GM19463 (cell line): Measurements from ENCODE around the gene BAD.

Experiments used
- ATAC-seq: cut with Tn5 transposase; IDR thresholded peaks from one replicate; pipeline ENCODE4 v1.9.1; 2021; ENCODE audit warnings: mild to moderate bottlenecking, moderate library complexity; ENCODE audit not compliant: unreplicated experiment

BAD gene

DNA sequence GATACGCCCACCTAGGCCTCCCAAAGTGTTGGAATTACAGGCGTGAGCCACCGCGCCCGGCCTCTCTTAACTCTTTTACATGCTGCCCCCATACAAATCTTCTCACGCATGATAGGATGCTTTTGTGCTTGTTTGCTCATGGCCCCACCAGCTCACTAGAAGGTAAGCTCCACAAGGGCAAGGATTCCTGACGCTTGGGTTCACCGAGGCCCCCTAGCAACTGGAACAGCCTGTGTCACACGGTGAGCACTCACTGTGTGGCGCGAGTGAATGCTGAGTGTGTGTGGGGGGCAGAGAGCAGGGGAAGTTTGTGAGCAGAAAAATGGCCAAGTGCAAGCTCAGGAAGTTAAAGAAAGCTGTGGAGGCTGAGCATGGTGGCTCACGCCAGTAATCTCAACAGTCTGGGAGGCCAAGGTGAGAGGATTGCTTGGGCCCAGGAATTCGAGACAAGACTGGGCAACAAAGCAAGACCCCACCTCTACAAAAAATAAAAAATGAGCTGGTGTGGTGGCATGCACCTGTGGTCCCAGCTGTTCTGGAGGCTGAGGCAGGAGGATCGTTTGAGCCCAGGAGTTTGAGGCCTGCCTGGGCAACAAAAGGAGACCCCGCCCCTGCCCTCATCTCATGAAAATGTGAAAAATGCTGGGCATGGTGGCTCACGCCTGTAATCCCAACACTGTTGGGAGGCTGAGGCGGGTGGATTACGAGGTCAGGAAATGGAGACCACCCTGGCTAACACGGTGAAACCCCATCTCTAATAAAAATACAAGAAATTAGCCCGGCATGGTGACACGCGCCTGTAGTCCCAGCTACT is 2.3 kb downstream of the BAD start:
- no peak for ATAC-seq

DNA sequence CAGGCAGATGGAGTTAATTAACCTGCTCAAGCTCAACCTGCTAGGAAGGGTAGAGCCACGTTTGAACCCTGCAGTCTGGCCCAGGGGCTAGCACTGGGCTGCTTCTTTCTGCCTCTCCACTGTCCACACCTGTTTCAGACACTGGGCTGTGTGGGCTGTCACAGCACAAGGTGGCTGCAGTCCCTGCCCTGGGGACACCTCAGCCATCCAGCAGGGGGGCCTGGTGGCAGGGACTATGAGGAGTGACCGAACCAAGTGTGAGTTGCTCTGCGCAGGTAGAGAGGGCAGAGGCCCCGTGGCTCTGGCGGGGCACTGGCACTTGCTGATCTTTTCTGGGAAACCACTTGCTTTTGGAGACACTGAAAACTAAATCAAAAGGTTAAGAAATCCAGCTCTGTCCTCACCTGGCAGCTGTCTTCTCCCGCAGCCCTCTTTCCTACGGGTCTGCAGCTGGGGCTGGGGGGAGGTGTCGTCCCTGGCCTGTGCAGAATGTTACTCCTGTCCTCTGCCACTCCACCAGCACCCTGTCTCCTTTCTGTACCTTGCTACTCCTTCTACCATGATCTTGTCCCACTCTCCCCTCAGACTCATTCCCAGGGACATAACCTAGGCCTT is 5.8 kb downstream of the BAD start:
- no peak for ATAC-seq

DNA sequence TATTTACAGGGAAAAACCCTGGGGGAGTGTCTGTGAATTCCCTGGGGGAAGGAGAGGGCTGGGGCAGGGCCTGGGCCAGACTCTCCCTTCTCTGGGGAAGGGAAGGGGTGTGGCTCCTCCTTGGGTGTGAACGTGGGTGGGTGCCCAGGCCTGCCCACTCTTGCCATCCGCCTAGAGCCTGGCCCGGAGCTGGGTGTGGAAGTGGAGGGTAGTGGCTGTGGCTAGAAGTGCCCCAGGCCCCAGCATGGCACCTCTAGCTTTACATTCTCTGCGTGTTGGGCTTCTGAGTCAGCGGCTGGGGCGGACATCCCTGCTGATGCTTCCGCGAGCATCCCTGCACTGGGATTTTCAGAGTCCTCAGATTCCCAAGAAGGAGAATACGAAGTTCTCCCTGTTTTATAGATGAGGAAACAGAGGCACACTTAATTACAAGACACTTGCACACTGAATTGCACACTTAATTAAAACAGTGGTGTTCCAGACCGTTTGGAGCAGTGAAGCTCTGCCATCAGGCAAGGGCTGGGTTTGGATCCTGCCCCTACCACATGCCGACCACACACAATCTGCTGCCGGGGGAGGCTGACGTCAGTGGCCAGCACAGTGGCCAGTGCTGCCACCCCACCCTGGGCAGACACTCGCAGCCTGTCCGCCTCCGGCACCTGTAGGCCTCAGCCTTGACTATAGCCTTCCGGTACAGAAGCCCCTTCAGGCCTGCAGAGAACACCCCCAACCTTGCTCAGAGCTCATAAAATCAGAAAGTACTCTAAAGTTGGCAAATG is 7.6 kb downstream of the BAD start:
- no peak for ATAC-seq

DNA sequence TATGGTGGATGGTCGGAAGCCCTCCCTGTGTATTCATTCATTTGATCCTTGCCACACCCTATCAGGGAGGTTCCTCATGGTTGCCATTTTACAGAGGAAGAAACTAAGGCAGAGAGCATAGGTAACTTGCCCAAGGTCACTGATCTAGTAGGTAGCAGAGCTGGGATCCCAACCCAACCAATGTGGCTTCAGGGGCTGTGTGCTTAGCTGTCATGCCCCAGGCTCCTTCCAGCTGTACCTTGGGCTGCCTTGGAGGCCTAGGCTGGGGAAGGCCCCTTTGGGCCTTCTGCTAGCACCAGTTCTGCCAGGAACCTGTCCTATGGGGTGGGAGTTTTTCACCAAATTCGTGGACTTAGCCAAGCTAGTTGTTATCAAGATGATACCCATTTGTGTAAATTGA is 8.6 kb downstream of the BAD start:
- ATAC-seq, result no peak

DNA sequence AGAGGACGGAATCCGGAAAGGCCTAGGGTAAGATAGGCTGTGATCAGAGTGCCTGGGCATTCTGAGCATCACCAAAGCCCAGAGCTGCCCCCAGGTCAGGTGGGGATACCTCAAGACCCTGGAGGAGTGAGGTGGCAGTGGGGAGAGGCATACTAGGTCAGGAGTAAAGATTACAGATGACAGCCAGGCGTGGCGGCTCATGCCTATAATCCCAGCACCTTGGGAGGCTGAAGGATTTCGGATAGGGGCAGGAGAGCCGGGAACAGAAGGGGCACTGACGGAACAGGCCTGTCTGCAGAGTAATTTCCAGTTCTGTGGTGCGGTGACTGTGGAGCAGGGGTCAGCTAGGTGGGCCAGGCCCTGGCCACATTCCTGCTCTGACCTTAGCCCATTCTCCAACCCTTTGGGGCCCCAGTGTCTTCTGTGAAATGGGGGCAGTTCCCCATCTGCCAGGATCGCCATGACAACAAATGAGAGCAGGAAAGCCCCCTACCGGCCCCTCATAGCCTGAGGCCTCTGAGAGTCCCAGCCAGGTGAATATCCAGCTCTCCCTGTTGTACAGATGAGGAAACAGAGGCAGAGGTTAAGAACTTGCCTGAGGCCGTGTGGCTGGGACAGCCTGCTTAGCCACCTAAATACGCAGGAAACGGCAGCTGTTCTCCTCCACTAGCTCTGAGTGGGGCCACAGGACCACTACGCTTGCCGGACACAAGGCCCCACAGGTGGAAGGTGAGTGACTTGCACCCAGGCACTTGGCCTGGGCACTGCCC is 9.2 kb downstream of the BAD start:
- ATAC-seq, result no peak

DNA sequence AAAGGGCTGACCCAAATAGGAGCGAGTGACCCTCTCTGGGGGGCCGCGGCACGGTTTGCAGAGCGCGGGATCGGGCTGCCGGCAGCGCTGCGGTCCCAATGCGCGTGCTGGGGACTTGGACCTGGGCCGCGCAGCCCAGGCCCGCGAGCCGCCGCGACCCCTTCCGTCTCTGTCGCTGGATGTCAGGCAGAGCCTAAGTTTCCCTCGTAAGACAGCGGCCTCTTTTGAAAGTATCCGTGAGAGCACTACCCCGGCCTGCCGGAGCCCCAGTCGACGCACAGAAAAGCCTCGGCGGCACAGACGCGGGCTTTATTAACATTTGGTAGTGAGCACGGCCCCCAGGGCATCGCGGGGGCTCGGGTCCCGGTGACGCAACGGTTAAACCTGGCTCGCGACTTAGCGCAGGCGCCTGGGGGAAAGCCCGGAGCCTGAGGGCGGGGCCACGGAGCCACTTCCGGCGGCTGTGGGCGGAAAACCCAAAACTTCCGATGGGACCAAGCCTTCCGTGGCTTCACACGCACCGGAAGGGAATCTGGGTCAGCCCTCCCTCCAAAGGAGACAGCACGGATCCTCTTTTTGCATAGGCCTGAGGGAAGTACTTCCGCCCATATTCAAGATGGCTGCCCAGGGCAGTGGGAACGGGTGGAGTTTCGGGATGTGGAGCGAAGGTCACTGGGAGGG is 14.8 kb downstream of the BAD start:
- ATAC-seq, result peak; percentile 70

DNA sequence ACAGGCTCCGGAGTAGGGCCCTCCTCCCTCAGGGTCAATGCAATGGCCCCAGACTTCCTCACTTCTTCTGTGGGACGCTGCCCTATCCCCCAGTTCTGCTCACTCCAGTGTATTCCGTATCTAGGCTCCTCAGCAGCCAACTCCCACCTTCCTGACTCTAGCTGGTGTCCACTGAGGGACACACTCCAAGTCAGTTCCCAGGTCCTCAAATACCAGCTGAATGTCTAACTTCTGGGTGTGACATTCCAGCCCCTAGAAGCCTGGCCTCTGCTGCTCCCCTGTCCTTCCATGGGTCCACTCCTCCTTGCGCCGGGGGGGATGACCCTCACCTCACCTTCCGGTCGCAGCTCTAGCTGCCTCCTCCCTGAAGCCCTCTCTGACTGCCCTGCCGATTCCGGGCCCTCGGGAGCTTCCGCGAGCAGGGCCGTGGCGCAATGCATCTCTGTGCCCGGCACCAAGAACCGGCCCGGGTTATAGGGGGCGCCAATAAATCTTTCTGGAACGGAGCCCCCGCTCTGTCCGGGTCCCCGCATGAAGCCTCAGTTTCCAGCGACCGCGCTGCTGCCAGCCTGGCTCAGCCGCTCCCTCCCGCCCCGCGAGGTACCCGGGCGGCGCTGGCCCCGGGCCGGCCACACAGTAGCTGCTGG is 15.4 kb downstream of the BAD start:
- no peak for ATAC-seq

DNA sequence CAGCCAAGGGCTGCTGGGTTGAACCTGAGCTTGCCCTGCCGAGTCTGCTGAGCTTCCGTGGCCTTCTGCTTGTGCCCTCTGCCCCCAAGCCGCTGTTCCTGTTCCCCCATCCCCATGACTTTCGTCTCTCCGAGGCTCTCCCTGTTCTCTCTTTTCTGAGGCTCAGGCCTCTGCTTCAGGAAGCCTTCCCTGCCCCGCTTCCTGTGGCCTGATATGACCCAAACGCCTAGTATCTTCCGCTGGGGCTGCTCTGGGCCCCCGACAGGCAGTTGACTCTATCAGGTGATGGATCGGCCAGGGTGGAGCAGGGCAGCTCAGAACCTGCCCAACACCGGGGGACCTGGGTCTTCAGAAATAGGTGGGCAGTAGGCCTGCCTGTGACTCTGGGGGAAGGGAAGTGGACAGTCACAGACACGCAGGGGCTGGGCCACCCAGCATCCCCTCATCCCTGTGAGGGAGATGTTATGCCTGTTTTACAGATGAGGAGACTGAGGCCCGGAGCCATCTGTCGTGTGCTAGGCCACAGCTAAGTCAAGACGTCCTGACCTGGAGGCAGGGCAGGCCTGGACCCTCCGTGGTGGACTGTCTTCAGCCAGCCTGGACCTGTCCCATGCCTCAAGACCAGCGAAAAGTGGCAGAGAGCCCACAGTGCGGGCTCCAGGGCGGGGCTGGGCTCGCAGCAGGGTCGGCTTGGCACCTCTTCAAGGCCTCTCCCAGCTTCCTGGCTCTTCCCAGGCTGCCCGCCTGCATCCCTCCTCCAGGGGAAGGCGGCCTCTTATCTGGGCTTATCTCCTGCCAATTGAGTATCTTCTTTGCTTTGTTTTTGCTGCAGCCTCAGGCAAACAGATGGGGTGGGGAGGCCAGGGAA is 16.2 kb downstream of the BAD start:
- no peak for ATAC-seq

DNA sequence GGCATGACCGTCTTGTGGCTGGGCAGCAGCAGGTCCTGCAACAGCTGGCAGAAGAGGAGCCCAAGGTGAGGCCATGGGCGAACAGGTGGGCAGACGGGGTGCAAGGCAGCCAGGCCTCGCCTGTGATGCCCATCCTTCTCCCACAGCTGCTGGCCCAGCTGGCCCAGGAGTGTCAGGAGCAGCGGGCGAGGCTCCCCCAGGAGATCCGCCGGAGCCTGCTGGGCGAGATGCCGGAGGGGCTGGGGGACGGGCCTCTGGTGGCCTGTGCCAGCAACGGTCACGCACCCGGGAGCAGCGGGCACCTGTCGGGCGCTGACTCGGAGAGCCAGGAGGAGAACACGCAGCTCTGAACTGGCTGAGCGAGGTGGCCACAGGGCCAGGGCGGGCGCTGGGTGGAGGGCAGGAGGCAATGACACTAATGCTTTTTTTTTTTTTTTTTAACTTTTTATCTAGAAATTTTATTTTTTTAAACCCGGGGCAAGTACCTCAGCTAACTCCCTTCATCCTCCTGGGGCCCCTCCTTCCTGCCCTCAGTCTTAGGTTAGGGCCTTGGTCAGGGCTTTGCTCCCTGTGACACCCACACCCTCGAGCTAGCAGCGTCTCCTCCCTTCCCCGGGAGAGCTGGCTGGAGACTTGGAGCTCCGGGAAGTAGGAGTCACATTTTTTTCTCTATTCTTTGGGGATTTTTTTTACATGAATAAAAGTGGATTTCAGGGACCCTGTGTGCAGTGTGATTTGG is 17.1 kb downstream of the BAD start:
- ATAC-seq, result no peak

DNA sequence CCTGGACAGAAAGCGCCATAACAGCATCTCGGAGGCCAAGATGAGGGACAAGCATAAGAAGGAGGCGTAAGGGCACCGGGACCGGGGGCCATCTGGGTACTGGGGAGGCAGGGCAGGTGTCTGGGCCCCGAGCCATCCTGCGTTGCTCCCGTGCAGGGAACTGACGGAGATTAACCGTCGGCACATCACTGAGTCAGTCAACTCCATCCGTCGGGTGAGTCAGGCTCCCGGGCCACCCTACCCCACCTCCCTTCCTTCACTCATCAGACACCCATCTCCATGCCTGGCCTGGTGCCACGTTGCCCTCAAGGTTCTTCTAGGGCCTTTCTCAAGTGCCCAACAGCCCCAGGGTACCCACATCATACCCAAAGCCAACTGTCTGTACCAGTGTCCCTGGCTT is 18.1 kb downstream of the BAD start:
- ATAC-seq, result no peak

DNA sequence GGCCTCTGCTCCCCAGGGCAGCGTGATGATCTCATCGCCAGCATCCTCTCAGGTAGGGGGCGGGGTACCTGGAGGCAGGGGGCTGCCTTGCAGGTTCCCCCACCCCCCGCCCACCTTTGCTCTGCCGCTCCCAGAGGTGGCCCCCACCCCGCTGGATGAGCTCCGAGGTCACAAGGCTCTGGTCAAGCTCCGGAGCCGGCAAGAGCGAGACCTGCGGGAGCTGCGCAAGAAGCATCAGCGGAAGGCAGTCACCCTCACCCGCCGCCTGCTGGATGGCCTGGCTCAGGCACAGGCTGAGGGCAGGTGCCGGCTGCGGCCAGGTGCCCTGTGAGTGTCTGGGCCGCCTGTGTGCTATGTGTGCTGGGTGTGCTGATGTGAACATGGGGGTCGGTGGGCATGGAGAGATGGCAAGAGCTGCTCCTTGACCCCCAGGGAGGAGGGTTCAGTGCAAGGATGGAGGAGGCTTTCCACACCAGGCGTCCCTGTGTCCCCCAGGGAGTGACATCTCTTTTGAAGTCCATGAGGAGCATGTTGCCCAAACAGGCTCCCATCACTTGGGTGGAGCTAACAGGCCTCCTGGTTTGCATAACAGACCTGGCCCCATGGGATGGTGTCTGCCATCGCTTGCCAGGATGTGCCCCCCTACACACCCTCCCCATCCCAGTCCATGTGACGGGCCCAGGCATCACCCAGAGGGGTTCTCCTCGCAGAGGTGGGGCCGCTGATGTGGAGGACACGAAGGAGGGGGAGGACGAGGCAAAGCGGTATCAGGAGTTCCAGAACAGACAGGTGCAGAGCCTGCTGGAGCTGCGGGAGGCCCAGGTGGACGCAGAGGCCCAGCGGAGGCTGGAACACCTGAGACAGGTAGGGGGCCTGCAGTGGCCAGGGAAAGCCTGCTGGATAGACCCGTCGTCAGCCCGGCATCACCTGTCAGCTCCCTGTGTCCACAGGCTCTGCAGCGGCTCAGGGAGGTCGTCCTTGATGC is 19.0 kb downstream of the BAD start:
- no peak for ATAC-seq

DNA sequence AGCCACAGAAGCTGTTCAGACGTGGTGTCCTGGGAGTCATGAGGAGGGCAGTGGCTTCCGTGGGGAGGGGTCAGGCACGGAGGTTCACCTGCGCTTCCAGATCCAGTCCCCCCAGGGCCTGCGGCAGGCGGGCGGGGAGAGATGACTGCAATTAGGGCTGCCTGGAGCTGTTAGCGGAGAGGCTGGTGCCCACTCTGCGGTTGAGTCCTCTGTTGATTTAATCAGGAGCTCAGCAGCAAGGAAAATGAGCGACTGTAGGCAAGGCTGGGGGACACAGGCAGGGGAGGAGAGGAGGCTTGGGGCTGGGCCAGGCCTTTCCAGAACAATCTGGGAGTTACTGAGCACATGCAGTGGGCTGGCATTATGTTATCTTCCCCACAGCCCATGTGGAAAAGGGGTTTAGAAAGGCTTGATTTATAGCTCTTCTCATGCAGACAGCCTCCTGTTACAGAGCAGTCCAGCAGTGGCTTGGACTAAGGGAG is 20.1 kb downstream of the BAD start:
- ATAC-seq, result no peak

DNA sequence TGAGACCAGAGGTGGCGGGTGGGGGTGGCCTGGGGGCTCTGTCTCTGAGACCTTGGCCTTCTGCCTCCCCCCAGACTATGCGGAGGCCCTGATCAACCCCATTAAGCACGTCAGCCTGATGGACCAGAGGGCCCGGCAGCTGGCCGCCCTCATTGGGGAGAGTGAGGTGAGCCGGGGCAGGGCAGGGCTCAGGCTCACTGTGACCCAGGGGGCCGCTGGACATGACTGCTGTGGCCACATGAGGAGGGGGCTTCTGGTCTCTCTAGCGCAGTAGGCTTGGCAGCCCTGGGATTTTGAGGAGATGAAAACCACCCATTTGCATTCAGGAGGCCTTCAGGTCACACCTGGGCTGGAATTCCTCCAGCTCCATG is 20.5 kb downstream of the BAD start:
- ATAC-seq, result no peak

DNA sequence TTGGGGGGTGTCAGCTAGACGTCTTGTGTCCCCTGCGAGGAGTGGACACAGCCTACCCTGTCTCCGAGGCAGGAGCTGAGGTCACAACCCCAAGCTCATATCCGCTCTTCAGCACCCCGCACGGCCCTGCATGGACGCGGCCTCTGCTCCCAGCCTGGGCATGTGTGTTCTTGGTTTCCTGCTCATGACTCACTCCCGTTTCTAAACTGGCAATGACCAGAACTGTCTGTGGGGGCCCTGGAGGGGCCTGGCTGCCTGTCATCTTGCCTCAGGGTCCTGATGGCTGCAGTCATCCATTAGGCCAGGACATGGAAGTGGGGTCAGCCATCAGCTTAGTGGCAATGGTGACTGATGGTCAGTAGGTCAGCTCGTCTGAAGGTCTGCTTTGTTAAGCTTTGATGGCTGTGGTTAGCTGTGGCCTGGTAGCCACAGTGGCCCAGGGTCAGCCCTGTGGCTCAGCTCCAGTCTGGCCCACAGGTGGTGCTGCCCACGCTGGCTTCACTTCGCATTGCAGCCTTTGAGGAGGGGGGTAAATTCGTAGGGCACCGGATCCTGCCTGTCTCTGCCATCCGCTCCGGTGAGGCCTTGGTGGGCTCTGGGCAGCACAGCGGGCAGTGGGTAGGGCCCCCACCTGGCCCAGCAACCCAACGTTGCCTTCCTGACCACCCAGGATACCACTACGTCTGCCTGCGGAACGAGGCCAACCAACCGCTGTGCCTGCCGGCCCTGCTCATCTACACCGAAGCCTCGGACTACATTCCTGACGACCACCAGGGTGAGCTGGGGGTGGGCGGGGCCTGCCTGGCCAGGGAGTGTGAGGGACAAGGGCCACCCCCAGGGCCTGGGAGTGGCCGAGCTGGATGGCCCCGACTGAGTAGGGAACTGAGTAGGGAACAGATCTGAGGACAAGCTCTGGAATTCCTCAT is 21.2 kb downstream of the BAD start:
- no peak for ATAC-seq

DNA sequence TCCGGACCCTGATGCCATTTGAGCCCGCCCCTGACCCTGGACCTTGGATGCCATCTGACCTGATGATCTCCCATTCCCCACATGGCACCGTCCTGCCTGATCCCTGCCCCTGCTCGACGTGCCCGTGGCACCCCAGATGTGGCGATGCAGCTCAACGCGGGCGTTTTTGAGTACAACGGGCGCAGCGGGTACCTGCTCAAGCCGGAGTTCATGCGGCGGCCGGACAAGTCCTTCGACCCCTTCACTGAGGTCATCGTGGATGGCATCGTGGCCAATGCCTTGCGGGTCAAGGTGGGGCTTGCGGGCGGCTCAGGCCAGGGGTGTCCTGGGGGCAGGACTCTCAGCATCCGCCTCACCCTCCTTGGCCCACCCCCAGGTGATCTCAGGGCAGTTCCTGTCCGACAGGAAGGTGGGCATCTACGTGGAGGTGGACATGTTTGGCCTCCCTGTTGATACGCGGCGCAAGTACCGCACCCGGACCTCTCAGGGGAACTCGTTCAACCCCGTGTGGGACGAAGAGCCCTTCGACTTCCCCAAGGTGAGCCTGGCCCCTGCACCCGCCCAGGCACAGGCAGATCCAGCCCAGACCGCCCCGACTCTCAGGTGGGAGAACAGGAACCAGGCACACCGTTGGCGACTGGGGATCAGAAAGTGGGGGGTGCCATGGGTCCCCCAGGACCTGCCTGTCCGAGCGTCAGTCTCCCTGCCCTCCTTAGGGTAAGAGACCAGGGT is 22.0 kb downstream of the BAD start:
- no peak for ATAC-seq
